Mammary epithelial cell (primary cell): Measurements from ENCODE around the gene KIAA0319L.

ENCODE experiments used
- EZH2 ChIP-seq: IDR thresholded peaks from 2 replicates; pipeline ENCODE4 v1.6.1; 2012; ENCODE audit warnings: low read length, inconsistent platforms, borderline replicate concordance
- TF ChIP-seq, protein P1 (sequence below), 2 donors: IDR thresholded peaks in 1 of 2; conservative IDR thresholded peaks in 1 of 2; 2 replicates each; pipeline ENCODE4 v1.5.1; 2011 to 2012; ENCODE audit warnings: inconsistent platforms in 2 of 2, low read length in 2 of 2, mild to moderate bottlenecking in 2 of 2, control low read depth in 1 of 2, low read depth in 1 of 2; ENCODE audit not compliant: insufficient read depth in 1 of 2; ENCODE audit errors: extremely low read depth in 1 of 2

DNA sequence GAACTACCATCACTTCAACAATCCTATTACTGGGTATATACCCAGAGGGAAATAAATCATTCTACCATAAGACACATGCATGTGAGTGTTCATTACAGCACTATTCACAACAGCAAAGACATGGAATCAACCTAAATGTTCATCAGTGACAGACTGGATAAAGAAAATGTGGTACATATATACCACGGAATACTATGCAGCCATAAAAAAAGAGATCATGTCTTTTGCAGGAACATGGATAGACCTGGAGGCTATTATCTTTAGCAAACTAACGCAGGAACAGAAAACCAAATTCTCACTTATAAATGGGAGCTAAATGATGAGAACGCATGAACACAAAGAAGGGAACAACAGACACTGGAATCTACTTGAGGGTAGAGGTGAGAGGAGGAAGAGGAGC is 39.0 kb downstream of the KIAA0319L start:
- TF ChIP-seq, protein P1, sequence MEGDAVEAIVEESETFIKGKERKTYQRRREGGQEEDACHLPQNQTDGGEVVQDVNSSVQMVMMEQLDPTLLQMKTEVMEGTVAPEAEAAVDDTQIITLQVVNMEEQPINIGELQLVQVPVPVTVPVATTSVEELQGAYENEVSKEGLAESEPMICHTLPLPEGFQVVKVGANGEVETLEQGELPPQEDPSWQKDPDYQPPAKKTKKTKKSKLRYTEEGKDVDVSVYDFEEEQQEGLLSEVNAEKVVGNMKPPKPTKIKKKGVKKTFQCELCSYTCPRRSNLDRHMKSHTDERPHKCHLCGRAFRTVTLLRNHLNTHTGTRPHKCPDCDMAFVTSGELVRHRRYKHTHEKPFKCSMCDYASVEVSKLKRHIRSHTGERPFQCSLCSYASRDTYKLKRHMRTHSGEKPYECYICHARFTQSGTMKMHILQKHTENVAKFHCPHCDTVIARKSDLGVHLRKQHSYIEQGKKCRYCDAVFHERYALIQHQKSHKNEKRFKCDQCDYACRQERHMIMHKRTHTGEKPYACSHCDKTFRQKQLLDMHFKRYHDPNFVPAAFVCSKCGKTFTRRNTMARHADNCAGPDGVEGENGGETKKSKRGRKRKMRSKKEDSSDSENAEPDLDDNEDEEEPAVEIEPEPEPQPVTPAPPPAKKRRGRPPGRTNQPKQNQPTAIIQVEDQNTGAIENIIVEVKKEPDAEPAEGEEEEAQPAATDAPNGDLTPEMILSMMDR (conservative IDR thresholded peaks at IDR 0.05 in 1 of 2, IDR thresholded peaks at IDR 0.05 in 1 of 2; ENCODE audit: extremely low read depth in 1 of 2, insufficient read depth in 1 of 2, low read depth in 1 of 2, low read length in 2 of 2) = no peak
- no peak for TF ChIP-seq EZH2
